B cell (primary cell): ENCODE measurements around the gene ZBTB16. TPM values are rescaled to one million over a fixed set of nuclear protein-coding genes. Genes with fewer than 3 reads are reported as not detected.

Source experiments
- ATAC-seq: fragments of 200-7000 bp; cut with Tn5 transposase; one replicate; pipeline ENCODE4 v1.10.0; 2021; ENCODE audit warnings: low read depth, mild to moderate bottlenecking, moderate number of reproducible peaks, moderate library complexity
- CTCF ChIA-PET: fragments of 350-600 bp; sonication (Branson Sonifier 250); formaldehyde crosslinking; loops from one replicate; lab custom pipeline; 2021; ENCODE audit warnings: antibody characterized with exemption, inconsistent platforms; lab: Charles Lee
- POLR2A ChIA-PET: fragments of 350-600 bp; sonication (Branson Sonifier 250); formaldehyde crosslinking; loops from one replicate; lab custom pipeline; 2021; ENCODE audit warnings: antibody characterized with exemption; lab: Charles Lee
- DNase-seq: peaks from one replicate; pipeline ENCODE4 v3.0.0; 2013
- H2AFZ ChIP-seq: 2 replicates; pipeline ENCODE4 v1.6.1; 2012; ENCODE audit warnings: mild to moderate bottlenecking, low read depth, low read length; ENCODE audit not compliant: insufficient read depth, poor library complexity, severe bottlenecking
- H3K27ac ChIP-seq, 2 donors: 1 replicate in 1 of 2; 2 replicates in 1 of 2; pipeline ENCODE4 v1.5.1; 2012 to 2013; ENCODE audit warnings: low read length in 2 of 2, mild to moderate bottlenecking in 2 of 2, moderate library complexity in 1 of 2
- H3K27me3 ChIP-seq, 4 experiments: fragments of 200-600 bp in 1 of 4; sonication (generic) in 1 of 4; replicated peaks in 1 of 4; 1 replicate in 2 of 4; 2 replicates in 2 of 4; pipeline versions ENCODE4 v1.6.1 to v1.7.0; 2013 to 2016; ENCODE audit warnings: low read length in 3 of 4, mild to moderate bottlenecking in 2 of 4, mixed read lengths in 1 of 4, moderate library complexity in 1 of 4; ENCODE audit not compliant: insufficient read depth in 4 of 4, control insufficient read depth in 3 of 4; ENCODE audit errors: control extremely low read depth in 1 of 4
- H3K36me3 ChIP-seq, 2 experiments: replicated peaks in 1 of 2; 1 replicate in 1 of 2; 2 replicates in 1 of 2; pipeline versions ENCODE4 v1.6.1 to v1.7.1; 2013; ENCODE audit warnings: low read length in 1 of 2; ENCODE audit not compliant: insufficient read depth in 2 of 2, control insufficient read depth in 1 of 2; ENCODE audit errors: control extremely low read depth in 1 of 2, extremely low read depth in 1 of 2
- H3K4me1 ChIP-seq, 2 donors: fragments of 200-600 bp in 1 of 2; sonication (generic) in 1 of 2; 1 replicate in 1 of 2; 2 replicates in 1 of 2; pipeline versions ENCODE4 v1.5.1 to v1.6.1; 2013 to 2017; ENCODE audit warnings: low read length in 2 of 2; ENCODE audit not compliant: control insufficient read depth in 2 of 2, insufficient read depth in 2 of 2
- H3K4me2 ChIP-seq: replicated peaks from 2 replicates; pipeline ENCODE3; 2012; ENCODE audit warnings: mild to moderate bottlenecking, low read depth, low read length; ENCODE audit not compliant: poor library complexity, severe bottlenecking
- H3K4me3 ChIP-seq, 5 experiments: fragments of 200-600 bp in 1 of 5; sonication (generic) in 1 of 5; 1 replicate in 3 of 5; 2 replicates in 2 of 5; pipeline versions ENCODE4 v1.5.1 to v1.7.0; 2011 to 2016; ENCODE audit warnings: low read length in 4 of 5, mild to moderate bottlenecking in 4 of 5, low read depth in 2 of 5, control low read depth in 1 of 5, moderate library complexity in 1 of 5; ENCODE audit not compliant: insufficient read depth in 1 of 5; ENCODE audit errors: control extremely low read depth in 1 of 5, extremely low read depth in 1 of 5
- H3K79me2 ChIP-seq: fragments of 200-600 bp; sonication (generic); one replicate; pipeline ENCODE4 v1.6.0; 2016; ENCODE audit warnings: low read length; ENCODE audit not compliant: control insufficient read depth, insufficient read depth
- H3K9ac ChIP-seq: fragments of 200-600 bp; sonication (generic); 2 replicates; pipeline ENCODE4 v1.6.1; 2017; ENCODE audit warnings: mild to moderate bottlenecking, low read length, moderate library complexity
- H3K9me3 ChIP-seq, 3 donors: one replicate each; pipeline versions ENCODE4 v1.6.1 to v1.7.1; 2013; ENCODE audit warnings: low read length in 2 of 3; ENCODE audit not compliant: control insufficient read depth in 2 of 3, insufficient read depth in 1 of 3; ENCODE audit errors: control extremely low read depth in 1 of 3
- H4K20me1 ChIP-seq: 2 replicates; pipeline ENCODE4 v1.6.0; 2012; ENCODE audit warnings: mild to moderate bottlenecking, low read length; ENCODE audit not compliant: insufficient read depth, control insufficient read depth, poor library complexity, severe bottlenecking
- H3K27ac Mint-ChIP-seq: one replicate; pipeline ENCODE4 v1.8.0; 2021; ENCODE audit warnings: mixed read lengths
- H3K27me3 Mint-ChIP-seq: one replicate; pipeline ENCODE4 v1.8.0; 2021; ENCODE audit warnings: mixed read lengths
- H3K4me1 Mint-ChIP-seq: one replicate; pipeline ENCODE4 v1.8.0; 2021; ENCODE audit warnings: mixed read lengths
- H3K4me3 Mint-ChIP-seq: one replicate; pipeline ENCODE4 v1.8.0; 2021; ENCODE audit warnings: mixed read lengths
- H3K9me3 Mint-ChIP-seq: one replicate; pipeline ENCODE4 v1.8.0; 2022; ENCODE audit warnings: mixed read lengths; ENCODE audit not compliant: insufficient read depth
- EZH2 ChIP-seq: IDR thresholded peaks from 2 replicates; pipeline ENCODE4 v1.6.1; 2012; ENCODE audit warnings: borderline replicate concordance, low read depth, mild to moderate bottlenecking, moderate library complexity, low read length; ENCODE audit not compliant: insufficient read depth, poor library complexity, severe bottlenecking
- WGBS: methylation state at CpG from one replicate; pipeline ENCODE4 v1.1.5; 2013; ENCODE audit warnings: missing lambda C conversion rate; ENCODE audit not compliant: insufficient coverage; 5-methylcytosine and 5-hydroxymethylcytosine counted together
- intact Hi-C: fragments of 100-400 bp; cut with micrococcal nuclease; formaldehyde crosslinking; loops from one replicate; pipeline ENCODE4 v1.10.0; 2022
- polyA plus RNA-seq: library from polyadenylated mRNA; depleted of rRNA; stranded (reverse); fragments of >200 nt; gene quantifications from 2 replicates; pipeline ENCODE4 v1.2.3, GENCODE V29; 2012
- total RNA-seq, 2 donors: library from RNA; stranded (reverse); fragments of 120-200 nt in 1 of 2; gene quantifications; 1 replicate in 1 of 2; 2 replicates in 1 of 2; pipeline versions ENCODE4 v1.2.3 to v1.2.4, GENCODE V29; 2013 to 2022
- TF ChIP-seq, protein P1 (sequence below): fragments of 200-600 bp; IDR thresholded peaks from one replicate; pipeline ENCODE4 v1.8.0; 2022; ENCODE audit warnings: antibody characterized with exemption, mild to moderate bottlenecking

ZBTB16 gene
- total and polyA plus RNA-seq, 2 donors (not counting 1 experiment from before 2014, with no cell fraction given): 16.0 to 20.6 TPM

DNA sequence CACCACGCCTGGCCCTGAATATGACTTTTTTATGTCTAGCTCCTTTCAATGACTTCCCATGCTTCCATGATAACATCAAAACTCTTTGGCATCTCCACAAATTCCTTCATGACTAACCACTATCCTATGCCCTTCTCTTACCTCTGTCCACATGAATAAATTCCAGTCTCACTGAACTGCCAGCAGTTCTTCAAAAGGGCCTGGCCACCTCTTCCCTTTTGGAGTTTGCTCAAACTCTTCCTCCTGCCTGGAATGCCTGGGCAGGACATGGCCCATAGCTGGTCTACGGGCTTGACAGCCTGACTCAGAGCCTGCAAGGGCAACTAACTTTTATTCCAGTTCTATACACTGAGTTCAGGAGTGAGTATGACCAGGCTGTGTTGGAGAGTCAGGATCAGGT lies 41.8 kb upstream of the ZBTB16 start:
- no peak overlapping the region for H3K27ac ChIP-seq
- peaks cover 4% of the 10 kb centered on the region for H3K27me3 Mint-ChIP-seq
- no peak overlapping the region for H3K4me3 Mint-ChIP-seq
- TF ChIP-seq, protein P1, sequence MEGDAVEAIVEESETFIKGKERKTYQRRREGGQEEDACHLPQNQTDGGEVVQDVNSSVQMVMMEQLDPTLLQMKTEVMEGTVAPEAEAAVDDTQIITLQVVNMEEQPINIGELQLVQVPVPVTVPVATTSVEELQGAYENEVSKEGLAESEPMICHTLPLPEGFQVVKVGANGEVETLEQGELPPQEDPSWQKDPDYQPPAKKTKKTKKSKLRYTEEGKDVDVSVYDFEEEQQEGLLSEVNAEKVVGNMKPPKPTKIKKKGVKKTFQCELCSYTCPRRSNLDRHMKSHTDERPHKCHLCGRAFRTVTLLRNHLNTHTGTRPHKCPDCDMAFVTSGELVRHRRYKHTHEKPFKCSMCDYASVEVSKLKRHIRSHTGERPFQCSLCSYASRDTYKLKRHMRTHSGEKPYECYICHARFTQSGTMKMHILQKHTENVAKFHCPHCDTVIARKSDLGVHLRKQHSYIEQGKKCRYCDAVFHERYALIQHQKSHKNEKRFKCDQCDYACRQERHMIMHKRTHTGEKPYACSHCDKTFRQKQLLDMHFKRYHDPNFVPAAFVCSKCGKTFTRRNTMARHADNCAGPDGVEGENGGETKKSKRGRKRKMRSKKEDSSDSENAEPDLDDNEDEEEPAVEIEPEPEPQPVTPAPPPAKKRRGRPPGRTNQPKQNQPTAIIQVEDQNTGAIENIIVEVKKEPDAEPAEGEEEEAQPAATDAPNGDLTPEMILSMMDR: no peak
- TF ChIP-seq EZH2: no peak
- H3K4me1 ChIP-seq: no peaks in the 10 kb centered on the region
- no peak overlapping the region for H3K4me3 ChIP-seq
- peaks cover 0 to 2% (median 0%) of the 10 kb centered on the region in 4 experiments for H3K27me3 ChIP-seq
- no peaks in the 10 kb centered on the region for H4K20me1 ChIP-seq
- DNase-seq (no peak), ATAC-seq (no peak)
- no peaks in the 10 kb centered on the region for H3K9me3 Mint-ChIP-seq
- no peaks in the 10 kb centered on the region for H3K9me3 ChIP-seq
- H3K36me3 ChIP-seq: no peaks in the 10 kb centered on the region
- no peak overlapping the region for H3K27ac Mint-ChIP-seq
- intact Hi-C loops: no loop called here
- POLR2A ChIA-PET: no interaction called here
- H3K4me1 Mint-ChIP-seq: no peaks in the 10 kb centered on the region
- H3K79me2 ChIP-seq: no peaks in the 10 kb centered on the region
- H3K4me2 ChIP-seq: no peak overlapping the region
- H2AFZ ChIP-seq: no peak overlapping the region
- CTCF ChIA-PET: interaction anchor here (3.7 kb wide), 1 partner anchor 244 kb away, joined by 17 read pairs; no protein-coding TSS in a partner anchor
- no peak overlapping the region for H3K9ac ChIP-seq
- WGBS: 92% methylated on average over 1 of the region's 2 CpGs

GRCh38 chr11:114019046-114019445 lies 40.5 kb upstream of the ZBTB16 start:
- H3K27ac Mint-ChIP-seq: no peak overlapping the region
- no peak overlapping the region for H3K27ac ChIP-seq
- H4K20me1 ChIP-seq: no peaks in the 10 kb centered on the region
- no peak overlapping the region for H3K4me3 ChIP-seq
- DNase-seq (no peak), ATAC-seq (no peak)
- no peaks in the 10 kb centered on the region for H3K79me2 ChIP-seq
- H3K4me2 ChIP-seq: no peak overlapping the region
- no peaks in the 10 kb centered on the region for H3K27me3 ChIP-seq
- ChIA-PET CTCF (interaction anchor here (0.9 kb wide), 2 partner anchors 9 to 244 kb away, joined by 3 read pairs; no protein-coding TSS in a partner anchor), POLR2A (no interaction called here)
- H3K4me1 ChIP-seq: no peaks in the 10 kb centered on the region
- 100% methylated on average over 3 of the region's 3 CpGs for WGBS
- no peak overlapping the region for H2AFZ ChIP-seq
- H3K4me1 Mint-ChIP-seq: no peaks in the 10 kb centered on the region
- H3K9ac ChIP-seq: no peak overlapping the region
- no peaks in the 10 kb centered on the region for H3K9me3 ChIP-seq
- TF ChIP-seq, protein P1: no peak
- no peak for TF ChIP-seq EZH2
- no peaks in the 10 kb centered on the region for H3K36me3 ChIP-seq
- intact Hi-C loops: no loop called here
- H3K27me3 Mint-ChIP-seq: peaks cover 3% of the 10 kb centered on the region
- no peaks in the 10 kb centered on the region for H3K9me3 Mint-ChIP-seq
- no peak overlapping the region for H3K4me3 Mint-ChIP-seq
